HepG2 (cell line): ENCODE data around the gene NUP93. TPM values are rescaled to one million over a fixed set of nuclear protein-coding genes. Genes with fewer than 3 reads are reported as not detected.

Experiments
- DMAP1 ChIP-seq: IDR thresholded peaks from 2 replicates; pipeline ENCODE4 v1.6.1; 2016
- NCOA2 ChIP-seq: sonication (generic); formaldehyde crosslinking; IDR thresholded peaks from 2 replicates; pipeline ENCODE4 v1.8.0; 2022; ENCODE audit warnings: inconsistent platforms
- NR3C1 ChIP-seq: sonication (generic); formaldehyde crosslinking; IDR thresholded peaks from 2 replicates; pipeline ENCODE4 v1.4.0; 2020; ENCODE audit warnings: missing genetic modification reagents
- PRMT3 ChIP-seq: sonication (generic); formaldehyde crosslinking; IDR thresholded peaks from 2 replicates; pipeline ENCODE4 v1.8.1; 2022; ENCODE audit warnings: low read depth, mild to moderate bottlenecking, moderate library complexity, missing genetic modification reagents, borderline replicate concordance
- SOX13 ChIP-seq, 3 experiments: fragments of 450-650 bp in 1 of 3; sonication (generic) in 1 of 3; formaldehyde crosslinking in 1 of 3; IDR thresholded peaks in 2 of 3; conservative IDR thresholded peaks in 1 of 3; 2 replicates each; pipeline versions ENCODE4 v1.5.0 to v1.6.1; 2016 to 2020; ENCODE audit warnings: antibody characterized with exemption in 1 of 3, mild to moderate bottlenecking in 1 of 3, missing compliant biosample characterization in 1 of 3, missing genetic modification reagents in 1 of 3, moderate library complexity in 1 of 3
- TRIM24 ChIP-seq: sonication (generic); formaldehyde crosslinking; IDR thresholded peaks from 2 replicates; pipeline ENCODE4 v1.8.0; 2022; ENCODE audit warnings: mild to moderate bottlenecking, missing genetic modification reagents
- ZBTB7B ChIP-seq: sonication (generic); formaldehyde crosslinking; IDR thresholded peaks from 2 replicates; pipeline ENCODE4 v1.4.0; 2020; ENCODE audit warnings: missing genetic modification reagents
- ZFP36L2 ChIP-seq: sonication (generic); formaldehyde crosslinking; IDR thresholded peaks from 2 replicates; pipeline ENCODE4 v1.4.0; 2020; ENCODE audit warnings: missing genetic modification reagents
- ZNF282 ChIP-seq: fragments of 450-650 bp; IDR thresholded peaks from 2 replicates; pipeline ENCODE4 v1.6.1; 2018; ENCODE audit not compliant: partially characterized antibody
- ZNF775 ChIP-seq: sonication (generic); formaldehyde crosslinking; IDR thresholded peaks from 2 replicates; pipeline ENCODE4 v1.4.0; 2020; ENCODE audit warnings: missing genetic modification reagents, mild to moderate bottlenecking, moderate library complexity, borderline replicate concordance
- polyA plus RNA-seq, 8 experiments: library from polyadenylated mRNA; depleted of rRNA in 3 of 8; stranded (reverse) in 7 of 8; unstranded in 1 of 8; fragments of >200 nt; fragmentation: Illumina TruSeq in 4 of 8; extraction: Trizol in 4 of 8; gene quantifications; 2 replicates each; pipeline versions ENCODE4 v1.2.1 to v1.2.3, GENCODE V29; 2011 to 2016; ENCODE audit warnings: low read depth in 4 of 8, missing spikeins in 1 of 8, mixed read lengths in 1 of 8; ENCODE audit not compliant: insufficient read depth in 1 of 8
- total RNA-seq, 5 experiments: library from RNA; depleted of rRNA; stranded (reverse); fragments of >200 nt; fragmentation: Illumina TruSeq; extraction: Trizol; gene quantifications; 2 replicates each; pipeline ENCODE4 v1.2.3, GENCODE V29; 2016; ENCODE audit warnings: low read depth in 1 of 5
- TF ChIP-seq, protein P1 (sequence below): sonication (generic); formaldehyde crosslinking; conservative IDR thresholded peaks from 2 replicates; pipeline ENCODE4 v1.8.0; 2022; ENCODE audit warnings: low read depth, missing genetic modification reagents
- TF ChIP-seq, protein P2 (sequence below): IDR thresholded peaks from 2 replicates; pipeline ENCODE4 v1.6.1; 2016; ENCODE audit warnings: low read depth, borderline replicate concordance
- TF ChIP-seq, protein P3 (sequence below): sonication (generic); formaldehyde crosslinking; IDR thresholded peaks from 2 replicates; pipeline ENCODE4 v1.8.0; 2022; ENCODE audit warnings: missing genetic modification reagents, mild to moderate bottlenecking, moderate library complexity, borderline replicate concordance
- TF ChIP-seq, protein P4 (sequence below): sonication (generic); formaldehyde crosslinking; IDR thresholded peaks from 2 replicates; pipeline ENCODE4 v1.4.0; 2020; ENCODE audit warnings: mild to moderate bottlenecking, missing genetic modification reagents, borderline replicate concordance
- TF ChIP-seq, protein P5 (sequence below): sonication (generic); formaldehyde crosslinking; IDR thresholded peaks from 2 replicates; pipeline ENCODE4 v1.4.0; 2020; ENCODE audit warnings: mild to moderate bottlenecking, missing genetic modification reagents
- TF ChIP-seq, protein P6 (sequence below): sonication (generic); formaldehyde crosslinking; conservative IDR thresholded peaks from 2 replicates; pipeline ENCODE4 v1.8.0; 2022; ENCODE audit warnings: mild to moderate bottlenecking, moderate library complexity, missing genetic modification reagents

Gene NUP93
- total and polyA plus RNA-seq, 2 of the 13 experiments (the other 11 are each of a cell fraction or from before 2014, with no cell fraction given): 58.5 to 140 TPM

DNA sequence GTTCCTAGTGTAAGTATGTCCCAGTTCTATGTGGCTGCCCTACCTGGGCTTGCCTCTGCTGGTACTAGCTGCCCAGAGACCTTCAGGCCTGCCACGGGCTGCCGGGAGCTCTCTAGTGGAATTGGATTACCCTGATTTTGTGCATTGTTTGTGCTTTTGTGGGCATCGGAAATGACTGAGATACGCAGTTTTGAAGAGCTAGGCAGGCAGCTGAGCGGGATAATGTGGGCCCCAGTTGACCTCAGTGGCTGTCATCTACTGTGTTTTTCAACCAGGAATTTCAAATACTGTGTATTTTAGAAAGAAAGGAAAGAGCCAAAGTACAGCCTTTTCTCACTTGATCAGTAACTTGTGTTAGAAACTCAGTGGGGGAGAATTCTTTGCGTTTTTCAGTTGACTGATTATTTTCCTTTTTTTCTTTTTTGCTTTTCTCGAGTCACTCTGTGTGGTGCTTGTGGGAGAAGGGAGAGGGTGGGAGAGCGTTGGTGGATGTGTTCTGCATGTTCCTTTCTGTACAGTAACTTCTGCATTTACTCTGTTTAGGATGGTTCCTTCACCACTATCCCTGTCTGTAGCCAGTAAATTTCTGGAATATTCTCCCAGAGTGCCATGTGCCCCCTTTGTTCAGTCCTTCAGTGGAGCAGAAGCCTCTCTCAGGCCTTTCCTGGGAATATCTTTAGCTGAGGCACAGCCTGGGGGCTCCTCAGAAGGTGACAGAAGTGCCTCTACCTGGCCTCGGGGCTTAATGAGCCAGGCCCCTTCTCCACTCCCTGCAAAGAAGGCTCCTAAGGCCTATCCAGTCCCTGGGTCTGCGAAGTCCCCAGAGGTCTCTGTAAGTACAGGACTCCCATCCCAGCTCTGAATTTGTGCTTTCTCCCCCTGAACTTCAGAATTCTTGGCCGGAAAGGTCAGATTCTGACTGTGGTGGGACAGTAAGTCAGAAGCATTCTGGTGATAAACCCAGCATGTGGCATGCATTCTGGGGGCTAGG is 120.1 kb downstream of the NUP93 start (continued):
- TF ChIP-seq, protein P1, sequence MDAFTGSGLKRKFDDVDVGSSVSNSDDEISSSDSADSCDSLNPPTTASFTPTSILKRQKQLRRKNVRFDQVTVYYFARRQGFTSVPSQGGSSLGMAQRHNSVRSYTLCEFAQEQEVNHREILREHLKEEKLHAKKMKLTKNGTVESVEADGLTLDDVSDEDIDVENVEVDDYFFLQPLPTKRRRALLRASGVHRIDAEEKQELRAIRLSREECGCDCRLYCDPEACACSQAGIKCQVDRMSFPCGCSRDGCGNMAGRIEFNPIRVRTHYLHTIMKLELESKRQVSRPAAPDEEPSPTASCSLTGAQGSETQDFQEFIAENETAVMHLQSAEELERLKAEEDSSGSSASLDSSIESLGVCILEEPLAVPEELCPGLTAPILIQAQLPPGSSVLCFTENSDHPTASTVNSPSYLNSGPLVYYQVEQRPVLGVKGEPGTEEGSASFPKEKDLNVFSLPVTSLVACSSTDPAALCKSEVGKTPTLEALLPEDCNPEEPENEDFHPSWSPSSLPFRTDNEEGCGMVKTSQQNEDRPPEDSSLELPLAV (CRISPR knock-in tag): no peak
- TF ChIP-seq, protein P2, sequence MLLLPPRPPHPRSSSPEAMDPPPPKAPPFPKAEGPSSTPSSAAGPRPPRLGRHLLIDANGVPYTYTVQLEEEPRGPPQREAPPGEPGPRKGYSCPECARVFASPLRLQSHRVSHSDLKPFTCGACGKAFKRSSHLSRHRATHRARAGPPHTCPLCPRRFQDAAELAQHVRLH: no peak; the same call in 1 of the 2 replicates
- TF ChIP-seq, protein P3, sequence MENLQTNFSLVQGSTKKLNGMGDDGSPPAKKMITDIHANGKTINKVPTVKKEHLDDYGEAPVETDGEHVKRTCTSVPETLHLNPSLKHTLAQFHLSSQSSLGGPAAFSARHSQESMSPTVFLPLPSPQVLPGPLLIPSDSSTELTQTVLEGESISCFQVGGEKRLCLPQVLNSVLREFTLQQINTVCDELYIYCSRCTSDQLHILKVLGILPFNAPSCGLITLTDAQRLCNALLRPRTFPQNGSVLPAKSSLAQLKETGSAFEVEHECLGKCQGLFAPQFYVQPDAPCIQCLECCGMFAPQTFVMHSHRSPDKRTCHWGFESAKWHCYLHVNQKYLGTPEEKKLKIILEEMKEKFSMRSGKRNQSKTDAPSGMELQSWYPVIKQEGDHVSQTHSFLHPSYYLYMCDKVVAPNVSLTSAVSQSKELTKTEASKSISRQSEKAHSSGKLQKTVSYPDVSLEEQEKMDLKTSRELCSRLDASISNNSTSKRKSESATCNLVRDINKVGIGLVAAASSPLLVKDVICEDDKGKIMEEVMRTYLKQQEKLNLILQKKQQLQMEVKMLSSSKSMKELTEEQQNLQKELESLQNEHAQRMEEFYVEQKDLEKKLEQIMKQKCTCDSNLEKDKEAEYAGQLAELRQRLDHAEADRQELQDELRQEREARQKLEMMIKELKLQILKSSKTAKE (CRISPR knock-in tag): no peak
- TF ChIP-seq ZNF775 (CRISPR knock-in tag) (no peak), ZBTB7B (CRISPR knock-in tag) (no peak), ZNF282 (no peak), ZFP36L2 (CRISPR knock-in tag) (no peak), NR3C1 (CRISPR knock-in tag) (no peak), NCOA2 (peak; percentile 51; the same call in 1 of the 2 replicates), DMAP1 (CRISPR knock-in tag) (no peak; the same call in 1 of the 2 replicates), PRMT3 (CRISPR knock-in tag) (no peak), TRIM24 (no peak), SOX13 (IDR thresholded peaks at IDR 0.05) (0 out of 2 replicates have a peak, but pooled peaks have one; percentile 46), SOX13 (CRISPR knock-in tag; conservative IDR thresholded peaks at IDR 0.05 in 1 of 2, IDR thresholded peaks at IDR 0.05 in 1 of 2) (peak in 1 of 2 experiments; percentile 85; a peak in 2 of 4 replicates)
- TF ChIP-seq, protein P4, sequence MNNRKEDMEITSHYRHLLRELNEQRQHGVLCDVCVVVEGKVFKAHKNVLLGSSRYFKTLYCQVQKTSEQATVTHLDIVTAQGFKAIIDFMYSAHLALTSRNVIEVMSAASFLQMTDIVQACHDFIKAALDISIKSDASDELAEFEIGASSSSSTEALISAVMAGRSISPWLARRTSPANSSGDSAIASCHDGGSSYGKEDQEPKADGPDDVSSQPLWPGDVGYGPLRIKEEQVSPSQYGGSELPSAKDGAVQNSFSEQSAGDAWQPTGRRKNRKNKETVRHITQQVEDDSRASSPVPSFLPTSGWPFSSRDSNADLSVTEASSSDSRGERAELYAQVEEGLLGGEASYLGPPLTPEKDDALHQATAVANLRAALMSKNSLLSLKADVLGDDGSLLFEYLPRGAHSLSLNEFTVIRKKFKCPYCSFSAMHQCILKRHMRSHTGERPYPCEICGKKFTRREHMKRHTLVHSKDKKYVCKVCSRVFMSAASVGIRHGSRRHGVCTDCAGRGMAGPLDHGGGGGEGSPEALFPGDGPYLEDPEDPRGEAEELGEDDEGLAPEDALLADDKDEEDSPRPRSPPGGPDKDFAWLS (CRISPR knock-in tag): no peak
- TF ChIP-seq, protein P5, sequence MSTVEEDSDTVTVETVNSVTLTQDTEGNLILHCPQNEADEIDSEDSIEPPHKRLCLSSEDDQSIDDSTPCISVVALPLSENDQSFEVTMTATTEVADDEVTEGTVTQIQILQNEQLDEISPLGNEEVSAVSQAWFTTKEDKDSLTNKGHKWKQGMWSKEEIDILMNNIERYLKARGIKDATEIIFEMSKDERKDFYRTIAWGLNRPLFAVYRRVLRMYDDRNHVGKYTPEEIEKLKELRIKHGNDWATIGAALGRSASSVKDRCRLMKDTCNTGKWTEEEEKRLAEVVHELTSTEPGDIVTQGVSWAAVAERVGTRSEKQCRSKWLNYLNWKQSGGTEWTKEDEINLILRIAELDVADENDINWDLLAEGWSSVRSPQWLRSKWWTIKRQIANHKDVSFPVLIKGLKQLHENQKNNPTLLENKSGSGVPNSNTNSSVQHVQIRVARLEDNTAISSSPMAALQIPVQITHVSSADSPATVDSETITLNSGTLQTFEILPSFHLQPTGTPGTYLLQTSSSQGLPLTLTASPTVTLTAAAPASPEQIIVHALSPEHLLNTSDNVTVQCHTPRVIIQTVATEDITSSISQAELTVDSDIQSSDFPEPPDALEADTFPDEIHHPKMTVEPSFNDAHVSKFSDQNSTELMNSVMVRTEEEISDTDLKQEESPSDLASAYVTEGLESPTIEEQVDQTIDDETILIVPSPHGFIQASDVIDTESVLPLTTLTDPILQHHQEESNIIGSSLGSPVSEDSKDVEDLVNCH (CRISPR knock-in tag): no peak
- TF ChIP-seq, protein P6, sequence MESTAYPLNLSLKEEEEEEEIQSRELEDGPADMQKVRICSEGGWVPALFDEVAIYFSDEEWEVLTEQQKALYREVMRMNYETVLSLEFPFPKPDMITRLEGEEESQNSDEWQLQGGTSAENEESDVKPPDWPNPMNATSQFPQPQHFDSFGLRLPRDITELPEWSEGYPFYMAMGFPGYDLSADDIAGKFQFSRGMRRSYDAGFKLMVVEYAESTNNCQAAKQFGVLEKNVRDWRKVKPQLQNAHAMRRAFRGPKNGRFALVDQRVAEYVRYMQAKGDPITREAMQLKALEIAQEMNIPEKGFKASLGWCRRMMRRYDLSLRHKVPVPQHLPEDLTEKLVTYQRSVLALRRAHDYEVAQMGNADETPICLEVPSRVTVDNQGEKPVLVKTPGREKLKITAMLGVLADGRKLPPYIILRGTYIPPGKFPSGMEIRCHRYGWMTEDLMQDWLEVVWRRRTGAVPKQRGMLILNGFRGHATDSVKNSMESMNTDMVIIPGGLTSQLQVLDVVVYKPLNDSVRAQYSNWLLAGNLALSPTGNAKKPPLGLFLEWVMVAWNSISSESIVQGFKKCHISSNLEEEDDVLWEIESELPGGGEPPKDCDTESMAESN (CRISPR knock-in tag): no peak
